ENCODE measurements around the gene HSFX2. TPM values are rescaled to one million over a fixed set of nuclear protein-coding genes. Genes with fewer than 3 reads are reported as not detected.
"Not testable (repeated sequence)": the region's sequence is repeated elsewhere in the genome, so short reads cannot be mapped to it uniquely, and the experiment has no call there.

The HSFX2 gene
- total RNA-seq, 1 donor from 2014 or later: 0.77 TPM

DNA sequence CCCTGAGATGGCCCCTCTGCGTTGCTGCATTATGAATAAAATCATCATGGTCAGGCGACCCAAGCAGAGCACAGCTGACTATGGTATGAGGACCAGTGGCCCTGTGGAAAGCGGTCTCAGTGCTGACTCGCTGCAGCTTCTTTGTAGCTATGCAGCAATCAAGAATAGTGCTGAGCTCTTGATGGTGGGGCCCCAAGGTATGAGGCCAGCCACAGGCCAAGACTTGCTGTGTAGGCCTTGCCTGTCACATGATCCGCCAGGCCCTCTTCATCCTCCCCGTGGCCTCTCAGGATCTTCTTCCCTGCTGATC, 43.2 kb downstream of the HSFX2 start:
- H3K4me2 ChIP-seq; H3K4me3 ChIP-seq; H3K4me1 ChIP-seq; H3K4me3 Mint-ChIP-seq; H3K9me3 ChIP-seq (ENCODE audit: low read depth); H4K20me1 ChIP-seq (ENCODE audit: low read depth); H3K27ac Mint-ChIP-seq; H3K79me2 ChIP-seq (ENCODE audit: low read depth); H3K36me3 Mint-ChIP-seq; H3K9me3 Mint-ChIP-seq; H3K27me3 ChIP-seq; DNase-seq (ENCODE audit: low spot score); H2AFZ ChIP-seq (replicated peaks); H3K27ac ChIP-seq; H3K9ac ChIP-seq; H3F3A ChIP-seq (ENCODE audit: low read depth); H3K4me1 Mint-ChIP-seq; H3K36me3 ChIP-seq; H3K27me3 Mint-ChIP-seq (ENCODE audit: insufficient read depth, low read depth): not testable (repeated sequence)

DNA sequence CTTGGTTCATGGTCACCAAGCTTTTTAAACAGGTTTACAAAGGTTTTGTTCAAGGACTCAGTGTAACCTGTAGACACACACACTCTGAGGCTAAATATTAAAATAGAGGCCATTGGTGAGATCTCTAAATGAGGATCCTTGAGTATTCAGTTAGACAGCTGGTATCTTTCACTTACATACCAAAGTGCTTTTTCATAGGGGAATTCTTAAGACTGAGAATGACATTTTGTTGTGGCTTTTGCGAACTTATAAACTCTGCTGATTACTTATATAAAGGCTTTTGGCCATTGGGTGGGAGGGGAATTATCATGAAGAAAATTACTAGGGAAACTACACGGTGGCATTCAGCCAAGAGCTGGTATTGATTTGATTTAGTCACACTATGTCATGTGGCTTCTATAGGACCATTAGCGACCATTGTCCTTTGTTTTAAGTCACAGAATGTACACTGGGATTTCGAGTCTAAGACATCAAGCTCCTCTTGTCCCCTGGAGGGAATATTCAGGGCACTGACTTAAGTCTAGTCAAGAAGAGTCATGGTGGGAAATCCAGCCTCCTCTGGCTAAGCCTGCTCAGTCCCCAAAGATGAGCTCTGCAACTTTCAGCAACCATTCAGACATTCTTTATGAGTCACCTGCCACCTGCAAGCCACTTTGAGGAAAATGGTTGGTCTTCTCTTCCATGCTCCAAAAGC, 43.7 kb downstream of the HSFX2 start:
- H3K4me1 Mint-ChIP-seq; H3K36me3 ChIP-seq; H3K9me3 Mint-ChIP-seq; H3K27me3 Mint-ChIP-seq (ENCODE audit: insufficient read depth, low read depth); H3K9me3 ChIP-seq (ENCODE audit: low read depth); DNase-seq (ENCODE audit: low spot score); H3K27ac ChIP-seq; H3K9ac ChIP-seq; H3K4me3 ChIP-seq; H3K79me2 ChIP-seq (ENCODE audit: low read depth); H3K36me3 Mint-ChIP-seq; H3F3A ChIP-seq (ENCODE audit: low read depth); H3K4me1 ChIP-seq; H4K20me1 ChIP-seq (ENCODE audit: low read depth); H3K4me2 ChIP-seq; H3K27ac Mint-ChIP-seq; H3K4me3 Mint-ChIP-seq; H2AFZ ChIP-seq (replicated peaks); H3K27me3 ChIP-seq: not testable (repeated sequence)

DNA sequence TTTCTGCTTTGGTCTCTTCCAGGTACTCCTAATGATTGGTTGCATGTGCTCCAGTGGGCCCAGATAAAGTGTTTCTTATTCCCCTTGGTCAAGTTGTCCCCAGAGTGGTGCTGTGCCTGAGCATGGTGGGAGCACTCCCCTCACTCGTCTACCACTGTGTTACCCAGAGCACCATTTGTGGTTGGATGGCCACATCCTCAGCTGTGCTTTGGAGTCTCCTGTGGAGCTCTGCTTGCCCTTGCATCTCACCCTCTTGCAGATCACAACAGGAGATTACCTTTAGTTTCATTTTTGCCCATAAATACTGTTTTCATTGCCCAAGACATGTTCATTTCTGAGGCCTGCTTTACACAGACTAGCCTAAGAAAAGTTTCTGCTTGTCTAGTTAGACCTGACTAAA, 44.7 kb downstream of the HSFX2 start:
- H3K27me3 ChIP-seq; H3K4me1 ChIP-seq; H3K79me2 ChIP-seq (ENCODE audit: low read depth); H3K27ac ChIP-seq; H3K4me1 Mint-ChIP-seq; H3K36me3 ChIP-seq; H3K27ac Mint-ChIP-seq; H3K9ac ChIP-seq; H3K4me2 ChIP-seq; H2AFZ ChIP-seq (replicated peaks); H4K20me1 ChIP-seq (ENCODE audit: low read depth); H3K36me3 Mint-ChIP-seq; H3F3A ChIP-seq (ENCODE audit: low read depth); DNase-seq (ENCODE audit: low spot score); H3K27me3 Mint-ChIP-seq (ENCODE audit: insufficient read depth, low read depth); H3K9me3 Mint-ChIP-seq; H3K4me3 ChIP-seq; H3K4me3 Mint-ChIP-seq; H3K9me3 ChIP-seq (ENCODE audit: low read depth): not testable (repeated sequence)

DNA sequence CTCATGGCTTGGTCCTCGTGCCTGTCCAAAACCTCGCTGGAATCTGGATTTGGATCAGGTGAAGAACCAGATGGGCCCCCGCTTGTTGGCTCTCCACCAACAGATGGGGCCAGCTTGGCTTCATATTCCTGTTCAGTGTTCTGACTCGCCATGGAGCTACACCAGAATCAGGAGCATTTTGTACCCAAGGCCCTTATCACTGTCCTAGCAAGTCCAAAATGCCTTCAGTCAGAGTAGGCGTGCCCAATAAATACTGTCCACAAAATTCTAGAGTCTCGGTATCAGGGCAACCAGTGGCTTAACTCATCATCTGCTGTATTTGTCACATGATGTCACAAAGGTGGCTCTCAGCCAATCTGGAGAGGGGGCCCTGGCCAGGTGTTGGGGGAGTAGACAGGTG, 45.4 kb downstream of the HSFX2 start, which contains the start of gene HSFX3:
HSFX3 (minus strand) TSS at position 224 of the 400 bp plus-strand sequence; CDS start at position 152, 72 bp downstream.
- not testable (repeated sequence) for H3F3A ChIP-seq (ENCODE audit: low read depth); H3K27me3 Mint-ChIP-seq (ENCODE audit: insufficient read depth, low read depth); H3K4me1 Mint-ChIP-seq; H3K4me3 ChIP-seq; H2AFZ ChIP-seq (replicated peaks); H3K4me3 Mint-ChIP-seq; H4K20me1 ChIP-seq (ENCODE audit: low read depth); H3K27ac Mint-ChIP-seq; H3K36me3 Mint-ChIP-seq; DNase-seq (ENCODE audit: low spot score); H3K9ac ChIP-seq; H3K36me3 ChIP-seq; H3K27ac ChIP-seq; H3K4me1 ChIP-seq; H3K9me3 ChIP-seq (ENCODE audit: low read depth); H3K27me3 ChIP-seq; H3K79me2 ChIP-seq (ENCODE audit: low read depth); H3K9me3 Mint-ChIP-seq; H3K4me2 ChIP-seq

DNA sequence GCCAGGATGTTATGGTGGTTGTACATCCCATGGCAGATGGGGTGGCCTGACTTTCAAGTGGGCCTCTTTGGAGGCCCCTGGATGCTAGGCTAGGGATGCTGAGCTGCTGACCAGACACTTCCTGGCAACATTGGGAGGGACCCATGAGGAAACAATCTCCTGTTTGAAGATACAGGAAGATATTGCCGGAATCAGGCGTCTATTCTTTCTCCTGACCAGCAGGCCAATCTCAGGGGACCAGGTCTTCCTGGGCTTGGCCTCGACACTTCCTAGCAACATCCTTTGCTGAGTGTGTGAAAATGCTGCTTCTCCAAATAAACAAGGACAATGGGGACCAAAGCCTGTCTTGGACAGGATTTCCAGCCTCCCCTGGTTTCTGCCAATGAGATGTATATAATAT, 47.3 kb downstream of the HSFX2 start:
- H3K79me2 ChIP-seq (ENCODE audit: low read depth); H3K4me1 Mint-ChIP-seq; H2AFZ ChIP-seq (replicated peaks); H3K27ac ChIP-seq; H4K20me1 ChIP-seq (ENCODE audit: low read depth); H3K27ac Mint-ChIP-seq; H3K4me2 ChIP-seq; H3K27me3 Mint-ChIP-seq (ENCODE audit: insufficient read depth, low read depth); H3K4me1 ChIP-seq; H3K27me3 ChIP-seq; H3K4me3 Mint-ChIP-seq; H3K36me3 Mint-ChIP-seq; DNase-seq (ENCODE audit: low spot score); H3K9me3 ChIP-seq (ENCODE audit: low read depth); H3F3A ChIP-seq (ENCODE audit: low read depth); H3K36me3 ChIP-seq; H3K9ac ChIP-seq; H3K4me3 ChIP-seq; H3K9me3 Mint-ChIP-seq: not testable (repeated sequence)

DNA sequence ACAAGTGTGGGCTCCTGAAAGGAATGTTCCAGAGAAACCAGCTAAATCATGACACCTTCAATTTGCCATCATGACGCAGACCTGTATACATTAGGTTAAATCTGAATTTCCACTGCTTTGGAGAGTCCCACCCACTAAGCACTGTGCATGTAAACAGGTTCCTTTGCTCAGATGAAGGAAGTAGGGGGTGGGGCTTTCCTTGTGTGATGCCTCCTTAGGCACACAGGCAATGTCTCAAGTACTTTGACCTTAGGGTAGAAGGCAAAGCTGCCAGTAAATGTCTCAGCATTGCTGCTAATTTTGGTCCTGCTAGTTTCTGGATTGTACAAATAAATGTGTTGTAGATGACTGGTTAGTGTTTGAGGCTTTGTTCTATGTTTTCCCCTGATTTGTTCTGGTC, 48.2 kb downstream of the HSFX2 start:
- not testable (repeated sequence) for H3K27ac Mint-ChIP-seq; H3K9me3 ChIP-seq (ENCODE audit: low read depth); H3K36me3 Mint-ChIP-seq; H3K27me3 Mint-ChIP-seq (ENCODE audit: insufficient read depth, low read depth); H4K20me1 ChIP-seq (ENCODE audit: low read depth); H3K9ac ChIP-seq; H3K4me1 Mint-ChIP-seq; H3K4me3 ChIP-seq; H3K9me3 Mint-ChIP-seq; H3F3A ChIP-seq (ENCODE audit: low read depth); H3K79me2 ChIP-seq (ENCODE audit: low read depth); H2AFZ ChIP-seq (replicated peaks); H3K4me1 ChIP-seq; H3K36me3 ChIP-seq; H3K4me2 ChIP-seq; DNase-seq (ENCODE audit: low spot score); H3K27ac ChIP-seq; H3K27me3 ChIP-seq; H3K4me3 Mint-ChIP-seq

Measured in neural progenitor cell (in vitro differentiated cells).